HG03460 (cell line): Measurements from ENCODE around the gene TMSB4Y.

Experiments used
- ATAC-seq: cut with Tn5 transposase; IDR thresholded peaks from one replicate; pipeline ENCODE4 v1.9.1; 2021; ENCODE audit not compliant: unreplicated experiment

The TMSB4Y gene

GRCh38 chrY:13703568-13703968 is at the start of gene TMSB4Y:
Gene TMSB4Y (plus strand): TSS chrY:13703899.
- peak; percentile 91 for ATAC-seq

DNA sequence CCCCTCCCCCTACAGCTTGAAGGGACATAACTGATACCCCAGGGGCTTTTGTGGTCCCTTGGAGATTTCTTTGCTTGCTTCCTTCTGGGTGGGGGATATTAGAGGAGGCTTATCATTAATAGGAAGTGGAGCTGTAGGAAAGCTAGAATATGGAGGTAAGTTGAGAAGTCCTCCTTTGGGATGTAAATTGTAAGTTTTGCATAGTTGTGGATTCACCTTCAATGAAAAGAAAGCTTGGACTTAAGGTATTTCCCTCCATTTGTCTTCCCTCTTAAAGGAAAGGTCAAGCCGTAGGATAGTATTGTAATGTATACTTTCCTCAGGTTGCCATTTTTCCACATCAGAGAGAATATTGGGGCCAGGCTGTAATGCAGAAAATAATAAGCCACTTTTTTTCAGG is 39.5 kb upstream of the TMSB4Y start:
- no peak for ATAC-seq

- no peak for ATAC-seq
These were observed 32.6 kb upstream of the TMSB4Y start for GRCh38 chrY:13671122-13671521.

DNA sequence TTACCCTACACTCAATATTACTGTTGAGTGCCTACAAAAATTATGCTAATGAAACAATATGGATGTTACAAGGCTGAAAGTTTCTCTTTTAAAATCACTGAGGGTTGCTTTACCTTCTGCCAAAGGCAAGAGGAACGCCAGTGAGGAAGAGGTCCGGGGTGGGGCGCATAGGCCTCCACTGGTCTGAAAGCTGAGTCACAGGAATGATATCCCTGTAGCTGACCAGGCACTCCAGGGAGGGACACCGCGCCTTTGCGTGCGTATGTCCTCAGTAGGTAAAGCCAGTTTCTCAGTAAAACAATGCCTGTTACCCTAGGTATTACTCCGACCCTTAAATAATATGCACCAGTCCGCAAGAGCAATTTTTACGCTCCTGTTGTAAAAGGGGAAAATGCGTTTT is 1.4 kb upstream of the TMSB4Y start:
- no peak for ATAC-seq

DNA sequence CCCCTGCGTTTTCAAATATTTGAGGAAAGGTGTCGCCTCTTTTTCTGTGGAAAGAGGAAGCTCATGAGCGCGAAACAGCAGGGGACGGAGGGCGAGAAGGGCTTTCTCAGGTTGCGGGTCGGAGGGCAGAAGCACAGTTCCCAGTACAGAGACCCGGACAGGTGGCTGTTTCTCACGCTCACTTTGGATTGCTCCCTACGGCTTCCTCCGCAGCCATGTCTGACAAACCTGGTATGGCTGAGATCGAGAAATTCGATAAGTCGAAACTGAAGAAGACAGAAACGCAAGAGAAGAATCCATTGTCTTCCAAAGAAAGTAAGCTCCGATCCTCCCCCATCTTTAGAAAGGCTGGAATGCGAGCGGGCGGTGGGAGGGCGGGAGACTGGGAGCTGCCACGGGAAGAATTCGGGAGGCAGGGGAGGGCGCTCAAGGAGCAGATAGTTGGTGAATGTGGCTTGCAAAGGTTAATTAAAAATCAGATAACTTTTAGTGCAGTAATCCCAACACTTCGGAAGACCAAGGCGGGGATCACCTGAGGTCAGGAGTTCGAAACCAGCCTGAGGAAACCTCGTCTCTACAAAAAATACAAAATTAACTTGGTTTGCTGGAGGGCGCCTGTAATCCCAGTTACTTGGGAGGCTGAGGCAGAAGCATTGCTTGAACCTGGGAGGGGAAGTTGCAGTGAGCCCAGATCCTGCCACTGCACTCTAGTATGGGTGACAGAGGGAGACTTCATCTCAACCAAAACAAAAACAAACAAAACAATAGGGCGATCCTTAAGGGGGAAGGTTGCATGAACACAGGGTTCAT is 627 bp downstream of the TMSB4Y start:
- no peak for ATAC-seq

DNA sequence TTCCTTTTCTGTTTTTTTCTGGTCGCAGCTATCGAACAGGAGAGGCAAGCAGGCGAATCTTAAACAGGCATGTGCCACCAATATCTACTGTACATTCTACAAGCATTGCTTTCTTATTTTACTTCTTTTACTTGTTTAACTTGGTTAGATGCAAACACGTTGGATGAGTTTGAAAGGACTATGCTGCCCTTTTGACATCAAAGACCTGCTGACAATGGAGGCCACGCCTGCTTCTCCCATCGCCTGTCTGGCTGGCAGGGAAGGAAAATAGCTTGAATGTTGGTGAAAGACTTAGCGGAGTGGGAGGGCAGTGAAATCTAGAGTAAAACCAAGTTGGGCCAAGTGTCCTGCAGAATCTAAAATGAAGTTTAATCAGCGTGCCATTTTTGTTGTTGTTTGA is 1.5 kb downstream of the TMSB4Y start:
- no peak for ATAC-seq

- no peak for ATAC-seq
These were observed 4.3 kb downstream of the TMSB4Y start for GRCh38 chrY:13708038-13708437.

GRCh38 chrY:13718996-13719395 is 15.3 kb downstream of the TMSB4Y start:
- no peak for ATAC-seq

- no peak for ATAC-seq
These were observed 25.8 kb downstream of the TMSB4Y start for GRCh38 chrY:13729517-13729916.

- no peak for ATAC-seq
These were observed 34.9 kb downstream of the TMSB4Y start for GRCh38 chrY:13738618-13739017.

- ATAC-seq, result peak; percentile 89
These were observed 47.8 kb downstream of the TMSB4Y start for GRCh38 chrY:13751289-13752071.

GRCh38 chrY:13754661-13755060 is 51.0 kb downstream of the TMSB4Y start:
- no peak for ATAC-seq
